HG03025 (cell line): Measurements from ENCODE around the gene CREB1.

Experiments used
- ATAC-seq: cut with Tn5 transposase; IDR thresholded peaks from one replicate; pipeline ENCODE4 v1.9.1; 2021; ENCODE audit warnings: mild to moderate bottlenecking, moderate library complexity; ENCODE audit not compliant: unreplicated experiment, low FRiP score

CREB1 gene

GRCh38 chr2:207503234-207503633, 26.5 kb upstream of the CREB1 start:
- ATAC-seq, result peak; percentile 63

GRCh38 chr2:207504513-207505170, 25.1 kb upstream of the CREB1 start:
- ATAC-seq, result no peak

- no peak for ATAC-seq
Measured at GRCh38 chr2:207505171-207505570, 24.6 kb upstream of the CREB1 start.

- ATAC-seq, result no peak
Measured at GRCh38 chr2:207505728-207506127, 24.0 kb upstream of the CREB1 start.

- no peak for ATAC-seq
Measured at GRCh38 chr2:207506426-207506825, 23.3 kb upstream of the CREB1 start.

- ATAC-seq, result no peak
Measured at GRCh38 chr2:207510148-207510547, 19.6 kb upstream of the CREB1 start.

- ATAC-seq, result no peak
Measured at GRCh38 chr2:207511851-207512250, 17.9 kb upstream of the CREB1 start.

- ATAC-seq, result no peak
Measured at GRCh38 chr2:207512356-207512755, 17.4 kb upstream of the CREB1 start.

- no peak for ATAC-seq
Measured at GRCh38 chr2:207513551-207514257, 16.1 kb upstream of the CREB1 start.

- no peak for ATAC-seq
Measured at GRCh38 chr2:207514451-207514850, 15.3 kb upstream of the CREB1 start.

GRCh38 chr2:207515671-207516070, 14.1 kb upstream of the CREB1 start:
- ATAC-seq, result no peak

GRCh38 chr2:207516206-207516605, 13.6 kb upstream of the CREB1 start:
- no peak for ATAC-seq

- no peak for ATAC-seq
Measured at GRCh38 chr2:207523005-207523404, 6.8 kb upstream of the CREB1 start.

GRCh38 chr2:207525296-207525695, 4.5 kb upstream of the CREB1 start:
- ATAC-seq, result no peak

GRCh38 chr2:207528980-207529329, 807 bp upstream of the CREB1 start:
- peak; percentile 4 for ATAC-seq

- ATAC-seq, result peak; percentile 19
Measured at GRCh38 chr2:207530160-207531031, 634 bp downstream of the CREB1 start.

- no peak for ATAC-seq
Measured at GRCh38 chr2:207531032-207531952, 1.5 kb downstream of the CREB1 start.

- ATAC-seq, result no peak
Measured at GRCh38 chr2:207532676-207533075, 2.9 kb downstream of the CREB1 start.

GRCh38 chr2:207533461-207534008, 3.8 kb downstream of the CREB1 start:
- ATAC-seq, result no peak

- ATAC-seq, result no peak
Measured at GRCh38 chr2:207534417-207534816, 4.7 kb downstream of the CREB1 start.
